ENCODE data around the gene SPTBN5. TPM values are rescaled to one million over a fixed set of nuclear protein-coding genes. Genes with fewer than 3 reads are reported as not detected.

Gene SPTBN5
- polyA plus RNA-seq, 1 donor from 2014 or later, result 0.01 TPM

- TF ChIP-seq EZH2 (IDR thresholded peaks at IDR 0.05; ENCODE audit: borderline replicate concordance, insufficient read depth, low read length, poor library complexity, severe bottlenecking), result no peak
Measured at GRCh38 chr15:41877631-41878354, 16.1 kb downstream of the SPTBN5 start (continued).

- no peak overlapping the region for H3K27ac ChIP-seq (ENCODE audit: low read length)
- TF ChIP-seq POLR2AphosphoS5 (IDR thresholded peaks at IDR 0.05) (no peak), TAF1 (IDR thresholded peaks at IDR 0.05; ENCODE audit: low read depth) (no peak), EZH2 (IDR thresholded peaks at IDR 0.05; ENCODE audit: borderline replicate concordance, insufficient read depth, low read length, poor library complexity, severe bottlenecking) (no peak), CTCF (IDR thresholded peaks at IDR 0.05; ENCODE audit: poor library complexity, severe bottlenecking) (no peak), SMC3 (conservative IDR thresholded peaks at IDR 0.05; ENCODE audit: poor library complexity) (no peak), RAD21 (conservative IDR thresholded peaks at IDR 0.05) (no peak)
Measured at GRCh38 chr15:41876689-41877088, 17.2 kb downstream of the SPTBN5 start.

GRCh38 chr15:41876007-41876406, 17.8 kb downstream of the SPTBN5 start:
- peaks cover 8% of the 10 kb centered on the region for H3K27me3 ChIP-seq (ENCODE audit: insufficient read depth, low read depth, low read length)
- H3K79me2 ChIP-seq (replicated peaks; ENCODE audit: insufficient read depth, low read length), result no peaks in the 10 kb centered on the region
- H3K27ac ChIP-seq (ENCODE audit: low read length), result no peak overlapping the region
- no peak overlapping the region for H3K4me2 ChIP-seq (ENCODE audit: low read length)
- H3K36me3 ChIP-seq (ENCODE audit: insufficient read depth, low read length), result no peaks in the 10 kb centered on the region
- H3K9me3 ChIP-seq (ENCODE audit: low read length), result no peaks in the 10 kb centered on the region
- no peaks in the 10 kb centered on the region for H3K9me2 ChIP-seq (ENCODE audit: insufficient read depth, low read length)
- no peak overlapping the region for H3K4me3 ChIP-seq (ENCODE audit: low read length)
- no peak overlapping the region for H2AFZ ChIP-seq (ENCODE audit: low read depth, low read length)
- no peak overlapping the region for H3K9ac ChIP-seq (ENCODE audit: low read length)
- no peaks in the 10 kb centered on the region for H4K20me1 ChIP-seq (ENCODE audit: insufficient read depth)
- TF ChIP-seq EZH2 (IDR thresholded peaks at IDR 0.05; ENCODE audit: borderline replicate concordance, insufficient read depth, low read length, poor library complexity, severe bottlenecking) (no peak), CTCF (IDR thresholded peaks at IDR 0.05; ENCODE audit: poor library complexity, severe bottlenecking) (no peak), MXI1 (conservative IDR thresholded peaks at IDR 0.05; ENCODE audit: poor library complexity, severe bottlenecking) (no peak)
- no peaks in the 10 kb centered on the region for H3F3A ChIP-seq (ENCODE audit: insufficient read depth, low read length, poor library complexity, severe bottlenecking)

More at GRCh38 chr15:41876689-41877088, 17.2 kb downstream of the SPTBN5 start:
- H3K4me3 ChIP-seq (ENCODE audit: low read length), result no peak overlapping the region
- no peaks in the 10 kb centered on the region for H3F3A ChIP-seq (ENCODE audit: insufficient read depth, low read length, poor library complexity, severe bottlenecking)
- H3K79me2 ChIP-seq (replicated peaks; ENCODE audit: insufficient read depth, low read length), result no peaks in the 10 kb centered on the region
- no peaks in the 10 kb centered on the region for H3K36me3 ChIP-seq (ENCODE audit: insufficient read depth, low read length)
- H3K9me2 ChIP-seq (ENCODE audit: insufficient read depth, low read length), result no peaks in the 10 kb centered on the region
- H3K9ac ChIP-seq (ENCODE audit: low read length), result no peak overlapping the region
- no peak overlapping the region for H2AFZ ChIP-seq (ENCODE audit: low read depth, low read length)
- H3K9me3 ChIP-seq (ENCODE audit: low read length), result no peaks in the 10 kb centered on the region
- H3K4me2 ChIP-seq (ENCODE audit: low read length), result no peak overlapping the region
- no peaks in the 10 kb centered on the region for H4K20me1 ChIP-seq (ENCODE audit: insufficient read depth)
- peaks cover 15% of the 10 kb centered on the region for H3K27me3 ChIP-seq (ENCODE audit: insufficient read depth, low read depth, low read length)
